Mesodermal cell (in vitro differentiated cells): ENCODE results near the gene UCHL5.
"Not testable (repeated sequence)": the region's sequence is repeated elsewhere in the genome, so short reads cannot be mapped to it uniquely, and the experiment has no call there.

Experiments
- H3K27ac ChIP-seq: 2 replicates; pipeline ENCODE4 v1.7.0; 2013; ENCODE audit warnings: mild to moderate bottlenecking, low read depth, low read length, moderate library complexity; ENCODE audit not compliant: severe bottlenecking
- H3K36me3 ChIP-seq: 2 replicates; pipeline ENCODE4 v1.7.1; 2013; ENCODE audit warnings: mild to moderate bottlenecking, low read length, moderate library complexity; ENCODE audit not compliant: control insufficient read depth, insufficient read depth
- H3K4me1 ChIP-seq: one replicate; pipeline ENCODE4 v1.7.1; 2013; ENCODE audit warnings: mild to moderate bottlenecking, low read length; ENCODE audit not compliant: insufficient read depth, control insufficient read depth, poor library complexity, severe bottlenecking
- H3K4me3 ChIP-seq: 2 replicates; pipeline ENCODE4 v1.7.0; 2013; ENCODE audit warnings: low read length, control low read depth, mild to moderate bottlenecking; ENCODE audit not compliant: insufficient read depth, poor library complexity, severe bottlenecking; ENCODE audit errors: extremely low read depth
- H3K9me3 ChIP-seq: 2 replicates; pipeline ENCODE4 v1.7.1; 2013; ENCODE audit warnings: mild to moderate bottlenecking, low read length, moderate library complexity; ENCODE audit not compliant: control insufficient read depth
- WGBS, 2 experiments: methylation state at CpG; one replicate each; pipeline ENCODE4 v1.1.5; 2013; ENCODE audit warnings: missing lambda C conversion rate in 2 of 2; ENCODE audit not compliant: insufficient coverage in 2 of 2; 5-methylcytosine and 5-hydroxymethylcytosine counted together

Gene UCHL5

GRCh38 chr1:193033610-193034009 is 25.6 kb downstream of the UCHL5 start:
- Histone ChIP-seq H3K4me1 (no peaks in the 10 kb centered on the region), H3K4me3 (no peak overlapping the region), H3K27ac (no peak overlapping the region), H3K9me3 (no peaks in the 10 kb centered on the region), H3K36me3 (peaks cover 2% of the 10 kb centered on the region)

GRCh38 chr1:193032643-193033427 is 26.3 kb downstream of the UCHL5 start:
- not testable (repeated sequence) for H3K36me3 ChIP-seq, H3K4me1 ChIP-seq, H3K9me3 ChIP-seq, H3K27ac ChIP-seq, H3K4me3 ChIP-seq
- WGBS, 2 experiments: 73 to 98% methylated on average over 5 to 6 of the region's 9 CpGs

DNA sequence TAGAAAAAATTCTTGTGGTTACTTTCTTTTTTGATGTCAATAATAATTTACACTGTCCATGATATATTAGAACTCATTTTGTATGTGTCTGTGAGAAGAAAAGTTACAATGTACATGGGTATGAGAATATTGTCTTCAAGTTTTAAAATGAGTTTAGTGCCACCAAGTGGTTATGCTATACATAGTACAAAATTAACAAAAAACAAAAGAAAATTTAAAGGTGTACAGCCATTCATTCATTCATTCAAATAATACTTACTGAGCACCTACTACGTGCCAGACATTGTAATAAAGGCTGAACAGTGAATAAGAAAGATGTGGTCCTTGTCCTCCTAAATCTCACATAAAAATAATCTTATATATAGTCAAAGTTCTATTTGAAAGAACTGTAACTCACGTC is 27.7 kb downstream of the UCHL5 start:
- no CpG with 5 or more reads among the region's 2 CpGs for WGBS, 2 experiments
- Histone ChIP-seq H3K4me3 (no peak overlapping the region), H3K36me3 (peaks cover 11% of the 10 kb centered on the region), H3K27ac (no peak overlapping the region), H3K9me3 (no peaks in the 10 kb centered on the region), H3K4me1 (no peaks in the 10 kb centered on the region)

- no peaks in the 10 kb centered on the region for H3K4me1 ChIP-seq
- H3K36me3 ChIP-seq: peaks cover 10% of the 10 kb centered on the region
- H3K4me3 ChIP-seq: no peak overlapping the region
- no peaks in the 10 kb centered on the region for H3K9me3 ChIP-seq
- no CpG with 5 or more reads among the region's 1 CpG for WGBS, 2 experiments
- H3K27ac ChIP-seq: no peak overlapping the region
Observed at GRCh38 chr1:193030280-193030679, 28.9 kb downstream of the UCHL5 start.

- Histone ChIP-seq H3K36me3 (peaks cover 14% of the 10 kb centered on the region), H3K4me1 (no peaks in the 10 kb centered on the region), H3K4me3 (no peak overlapping the region)
Observed at GRCh38 chr1:193025218-193025617, 33.9 kb downstream of the UCHL5 start.

GRCh38 chr1:193019442-193020026 is 39.6 kb downstream of the UCHL5 start:
- Histone ChIP-seq H3K4me3 (no peak overlapping the region), H3K27ac (no peak overlapping the region), H3K9me3 (no peaks in the 10 kb centered on the region), H3K36me3 (peaks cover 8% of the 10 kb centered on the region), H3K4me1 (no peaks in the 10 kb centered on the region)

More at GRCh38 chr1:193025218-193025617, 33.9 kb downstream of the UCHL5 start:
- Histone ChIP-seq H3K27ac (no peak overlapping the region), H3K9me3 (no peaks in the 10 kb centered on the region)

- H3K36me3 ChIP-seq: peaks cover 3% of the 10 kb centered on the region
- H3K4me1 ChIP-seq: no peaks in the 10 kb centered on the region
- H3K27ac ChIP-seq: no peak overlapping the region
- H3K4me3 ChIP-seq: no peak overlapping the region
- H3K9me3 ChIP-seq: no peaks in the 10 kb centered on the region
Observed at GRCh38 chr1:193016788-193017187, 42.4 kb downstream of the UCHL5 start.

GRCh38 chr1:193014400-193014799 is 44.8 kb downstream of the UCHL5 start:
- Histone ChIP-seq H3K36me3 (peaks cover 3% of the 10 kb centered on the region), H3K4me3 (no peak overlapping the region), H3K9me3 (no peaks in the 10 kb centered on the region), H3K27ac (no peak overlapping the region), H3K4me1 (no peaks in the 10 kb centered on the region)
- 95 to 100% methylated on average over 2 of the region's 2 CpGs for WGBS, 2 experiments

GRCh38 chr1:193013707-193014106 is 45.5 kb downstream of the UCHL5 start:
- 91 to 100% methylated on average over 3 to 4 of the region's 7 CpGs for WGBS, 2 experiments

DNA sequence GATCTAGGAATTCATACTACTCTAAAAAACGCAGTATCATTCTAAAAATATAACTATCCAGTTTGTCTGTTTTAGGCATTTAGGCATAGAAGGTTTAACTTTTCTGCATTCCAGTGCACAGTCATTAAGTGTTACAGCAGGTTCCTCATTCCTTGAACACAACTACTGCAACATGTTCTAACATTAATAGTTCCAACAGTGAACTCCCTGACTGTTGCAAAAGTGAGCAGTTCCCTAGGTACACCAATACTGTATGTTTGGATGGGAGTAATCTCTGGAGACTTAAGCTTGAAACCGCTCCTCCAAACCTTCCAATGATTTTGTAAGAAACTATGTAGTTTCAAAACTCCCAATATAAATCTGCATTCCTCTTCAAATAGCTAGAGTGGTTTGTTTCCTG is 46.2 kb downstream of the UCHL5 start:
- WGBS, 2 experiments: 100% methylated on average over 1 of the region's 2 CpGs; no CpG with 5 or more reads in 1 of the 2 experiments
- H3K27ac ChIP-seq: no peak overlapping the region
- H3K9me3 ChIP-seq: no peaks in the 10 kb centered on the region
- no peak overlapping the region for H3K4me3 ChIP-seq
- peaks cover 3% of the 10 kb centered on the region for H3K36me3 ChIP-seq
- H3K4me1 ChIP-seq: no peaks in the 10 kb centered on the region

More at GRCh38 chr1:193013707-193014106, 45.5 kb downstream of the UCHL5 start:
- Histone ChIP-seq H3K4me3 (no peak overlapping the region), H3K36me3 (peaks cover 3% of the 10 kb centered on the region), H3K4me1 (no peaks in the 10 kb centered on the region), H3K9me3 (no peaks in the 10 kb centered on the region), H3K27ac (no peak overlapping the region)

DNA sequence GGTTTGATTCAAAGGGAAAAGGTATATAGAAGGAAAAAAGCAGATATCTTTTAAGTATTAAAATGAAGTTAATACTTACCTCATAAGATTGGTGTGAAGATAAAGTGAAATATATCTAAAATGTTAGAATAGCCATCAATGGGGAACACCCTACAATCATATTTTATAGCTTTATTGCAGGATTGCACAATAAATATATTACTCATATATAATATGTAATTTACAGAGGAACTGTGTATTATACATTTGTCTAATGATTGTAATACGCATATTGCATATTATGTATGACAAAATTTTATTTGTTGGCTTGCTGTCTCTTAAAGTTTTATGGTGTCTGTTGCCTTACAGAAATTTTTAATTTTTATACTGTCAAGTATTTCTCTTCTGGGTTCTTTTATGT is 47.8 kb downstream of the UCHL5 start:
- no CpG with 5 or more reads among the region's 1 CpG for WGBS, 2 experiments
- no peaks in the 10 kb centered on the region for H3K4me1 ChIP-seq

More for the DNA sequence above, 47.8 kb downstream of the UCHL5 start:
- Histone ChIP-seq H3K9me3 (no peaks in the 10 kb centered on the region), H3K36me3 (peaks cover 3% of the 10 kb centered on the region), H3K27ac (no peak overlapping the region), H3K4me3 (no peak overlapping the region)
